ENCODE data around the gene HDLBP.
"Not testable (repeated sequence)": the region's sequence is repeated elsewhere in the genome, so short reads cannot be mapped to it uniquely, and the experiment has no call there.

The HDLBP gene

GRCh38 chr2:241207151-241207550 is 108.3 kb downstream of the HDLBP start:
- DNase-seq, result no peak

GRCh38 chr2:241205086-241205485 is 110.4 kb downstream of the HDLBP start:
- no peak for DNase-seq

DNA sequence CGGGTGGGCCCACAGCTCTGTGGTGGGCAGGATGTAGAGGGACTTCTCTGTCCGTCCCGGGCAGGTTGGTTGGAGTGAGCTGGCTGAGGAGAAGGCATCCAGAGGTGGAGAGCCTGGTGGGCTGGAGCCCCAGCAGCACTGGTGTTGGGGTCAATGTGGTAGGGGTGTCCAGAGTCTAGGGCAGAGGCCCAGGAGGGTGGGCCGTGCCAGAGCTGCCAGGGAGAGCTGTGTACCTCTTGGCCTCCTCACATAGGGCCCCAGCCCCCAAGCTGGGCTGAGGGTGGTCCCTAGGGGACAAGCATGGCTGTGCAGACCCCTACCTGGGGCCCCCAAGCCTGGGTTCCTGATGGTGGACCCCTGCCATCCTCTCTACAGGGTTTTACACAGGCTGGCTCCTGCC is 111.0 kb downstream of the HDLBP start:
- DNase-seq, result no peak

DNA sequence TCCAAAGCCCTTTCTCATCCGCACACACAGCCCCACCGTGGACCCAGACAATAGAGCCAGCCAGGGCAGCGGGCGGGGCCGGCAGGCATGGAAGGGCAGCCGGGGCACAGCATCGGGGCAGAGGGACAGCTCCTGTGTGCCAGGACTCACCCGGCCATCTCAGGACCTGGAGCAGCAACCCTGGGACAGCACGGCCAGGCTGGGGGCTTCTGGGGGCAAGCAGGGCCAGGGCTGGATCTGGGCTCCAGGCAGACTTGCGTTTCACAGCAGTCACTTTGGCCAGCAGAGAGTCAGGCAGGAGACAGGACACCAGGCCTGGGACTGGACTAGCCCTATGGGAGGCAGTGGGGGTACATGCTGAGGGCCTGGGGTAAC is 111.5 kb downstream of the HDLBP start:
- no peak for DNase-seq

DNA sequence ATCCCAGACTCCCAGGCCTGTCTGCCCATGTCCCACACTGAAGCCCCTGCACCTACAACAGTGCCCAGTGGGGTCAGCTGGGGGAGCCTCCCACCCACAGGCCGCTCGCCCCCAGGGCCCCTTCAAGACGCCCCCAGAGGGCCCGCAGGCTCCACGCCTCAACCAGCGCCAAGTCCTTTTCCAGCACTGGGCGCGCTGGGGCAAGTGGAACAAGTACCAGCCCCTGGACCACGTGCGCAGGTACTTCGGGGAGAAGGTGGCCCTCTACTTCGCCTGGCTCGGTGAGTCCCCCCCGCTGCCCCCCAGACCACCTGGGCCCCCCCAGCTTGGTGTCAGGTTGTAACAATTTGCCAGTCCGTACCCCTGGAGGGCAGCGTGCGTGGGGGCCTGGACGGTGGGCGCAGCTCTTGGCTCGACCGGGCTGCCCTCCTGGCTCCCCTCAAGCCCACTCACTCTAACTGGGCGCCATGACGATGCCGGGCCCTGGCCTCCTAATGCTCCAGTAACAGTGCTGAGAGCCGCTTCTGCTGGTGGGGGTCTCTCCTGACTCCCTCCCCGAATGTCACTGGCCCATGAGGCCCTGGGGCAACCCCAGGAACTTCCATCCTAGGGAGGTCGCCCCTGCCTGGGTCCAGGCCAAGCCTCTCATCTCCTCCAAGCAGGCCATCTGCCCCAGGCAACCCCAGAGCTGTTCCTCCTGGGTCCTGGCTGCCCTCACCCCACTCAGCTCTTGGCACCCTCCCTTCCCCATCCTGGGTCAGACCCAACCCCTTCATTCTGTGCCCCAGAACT is 112.1 kb downstream of the HDLBP start:
- no peak for DNase-seq

- no peak for DNase-seq
Measured at GRCh38 chr2:241202681-241203080, 112.8 kb downstream of the HDLBP start.

- DNase-seq, result no peak
Measured at GRCh38 chr2:241202268-241202585, 113.2 kb downstream of the HDLBP start.

DNA sequence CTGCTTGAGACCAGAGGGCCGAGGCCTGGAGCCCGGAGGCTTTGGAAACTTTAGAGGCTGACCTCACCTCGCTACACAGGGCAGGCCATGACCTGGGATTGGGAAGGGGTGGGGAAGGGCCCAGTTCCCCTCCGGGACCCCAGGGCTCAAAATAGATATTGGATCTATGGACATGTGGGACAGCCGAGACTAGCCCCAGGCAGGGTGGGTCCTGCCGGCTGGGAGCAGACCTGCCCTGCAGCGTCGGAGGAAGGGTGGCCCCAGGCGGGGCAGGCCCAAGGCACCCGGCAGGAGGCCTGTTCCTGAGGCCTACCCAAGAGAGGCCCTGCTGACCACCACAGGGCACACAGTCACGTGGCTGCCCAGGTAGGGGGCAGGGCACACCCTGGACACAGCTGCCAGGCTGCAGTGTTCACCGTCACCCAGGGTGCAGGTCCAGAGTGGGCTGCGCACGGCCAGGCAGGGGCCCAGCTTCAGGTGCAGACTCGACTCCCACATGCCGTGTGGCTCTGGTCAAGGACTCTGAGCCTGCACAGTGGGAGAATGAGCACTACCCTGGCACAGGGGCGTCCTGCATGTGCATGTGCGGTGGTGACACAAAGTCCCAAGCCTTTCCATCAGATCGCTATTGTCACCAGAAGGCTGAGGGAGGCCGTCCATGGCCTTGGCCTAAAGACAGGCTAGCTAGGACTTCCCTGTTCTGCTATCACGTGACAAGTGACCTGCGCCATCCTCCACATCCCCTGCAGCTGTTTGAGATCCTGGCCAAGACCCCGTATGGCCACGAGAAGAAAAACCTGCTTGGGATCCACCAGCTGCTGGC is 113.8 kb downstream of the HDLBP start:
- DNase-seq, result no peak

DNA sequence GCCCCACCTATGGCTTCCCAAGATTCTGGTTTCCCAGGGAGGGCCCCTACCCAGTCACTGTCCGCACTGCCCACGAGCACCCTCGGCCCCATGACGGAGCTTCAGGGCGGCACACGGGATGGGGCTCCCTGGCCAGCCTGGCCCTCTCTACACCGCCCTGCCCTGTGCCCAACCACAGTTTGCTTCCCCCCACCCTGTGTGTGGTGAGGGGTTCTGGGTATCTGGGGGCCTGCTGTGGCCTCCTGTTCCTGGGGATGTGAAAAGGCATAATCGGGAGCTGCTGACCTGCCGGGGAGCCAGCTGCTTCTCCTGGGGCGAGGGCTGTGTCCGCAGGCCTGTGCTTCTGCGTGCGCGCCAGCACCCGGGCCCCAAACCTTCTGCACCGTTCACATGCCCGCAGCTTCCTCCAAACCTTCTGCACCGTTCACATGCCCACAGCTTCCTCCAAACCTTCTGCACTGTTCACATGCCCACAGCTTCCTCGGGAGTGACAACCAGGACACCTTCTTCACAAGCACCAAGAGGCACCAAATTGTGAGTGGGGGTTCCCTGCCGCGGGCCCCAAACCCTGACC is 114.6 kb downstream of the HDLBP start:
- DNase-seq, result no peak

DNA sequence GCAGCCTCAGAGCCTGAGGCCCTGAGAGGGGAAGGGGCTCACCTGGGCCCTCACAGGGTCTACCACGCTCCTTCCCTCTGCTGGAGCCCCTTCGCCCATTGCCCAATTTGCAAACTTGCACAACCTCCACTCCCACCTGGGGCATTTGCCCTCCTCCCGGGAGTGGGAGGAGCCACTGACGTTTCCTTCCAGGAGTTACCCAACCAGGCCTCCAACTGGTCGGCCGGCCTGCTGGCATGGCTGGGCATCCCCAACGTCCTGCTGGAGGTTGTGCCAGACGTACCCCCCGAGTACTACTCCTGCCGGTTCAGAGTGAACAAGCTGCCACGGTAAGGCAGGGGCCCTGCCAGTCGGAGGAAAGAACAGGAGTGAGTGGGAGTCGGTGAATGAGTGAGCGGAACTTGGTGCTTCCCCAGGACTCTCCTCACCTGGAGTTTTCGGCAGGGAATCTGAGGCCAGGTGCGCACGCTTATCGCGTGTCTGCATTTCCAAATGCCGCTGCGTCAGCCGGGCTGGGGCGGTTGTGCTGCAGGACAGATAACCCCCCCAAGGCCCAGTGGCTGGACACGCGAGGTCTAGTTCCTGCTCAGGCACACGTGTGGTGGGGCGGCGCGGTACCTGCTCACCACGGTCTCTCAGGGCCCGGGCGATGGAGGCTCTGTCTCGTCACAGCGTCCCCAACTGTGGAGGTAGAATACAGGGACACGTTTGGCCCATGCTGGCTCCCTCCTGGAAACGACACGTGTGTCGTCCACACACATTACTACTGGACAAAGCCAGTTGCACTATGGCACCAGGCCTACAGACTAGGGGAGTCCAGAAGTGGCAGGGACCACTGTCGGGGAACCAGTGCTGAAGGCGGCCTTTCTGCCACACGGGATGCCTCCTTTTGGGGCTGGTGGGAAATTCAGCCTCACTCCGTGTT is 115.3 kb downstream of the HDLBP start:
- DNase-seq, result no peak

DNA sequence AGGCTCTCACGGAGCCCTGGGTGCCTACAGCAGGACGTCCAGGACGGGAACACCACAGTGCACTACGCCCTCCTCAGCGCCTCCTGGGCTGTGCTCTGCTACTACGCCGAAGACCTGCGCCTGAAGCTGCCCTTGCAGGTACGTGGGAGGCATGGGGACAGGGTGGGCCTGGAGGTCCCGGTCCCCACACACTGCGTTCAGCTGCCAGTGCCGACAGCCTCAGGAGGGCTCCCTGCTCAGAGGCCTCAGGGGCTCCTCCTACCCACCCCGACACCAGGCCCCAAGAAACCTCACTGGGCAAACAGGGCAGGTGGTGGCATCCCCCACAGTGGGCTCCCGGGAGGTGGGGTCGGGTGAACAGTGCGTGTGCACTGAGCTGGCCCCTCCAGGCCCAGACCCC is 116.2 kb downstream of the HDLBP start:
- no peak for DNase-seq

GRCh38 chr2:241198381-241199279 is 116.8 kb downstream of the HDLBP start:
- DNase-seq, result no peak

DNA sequence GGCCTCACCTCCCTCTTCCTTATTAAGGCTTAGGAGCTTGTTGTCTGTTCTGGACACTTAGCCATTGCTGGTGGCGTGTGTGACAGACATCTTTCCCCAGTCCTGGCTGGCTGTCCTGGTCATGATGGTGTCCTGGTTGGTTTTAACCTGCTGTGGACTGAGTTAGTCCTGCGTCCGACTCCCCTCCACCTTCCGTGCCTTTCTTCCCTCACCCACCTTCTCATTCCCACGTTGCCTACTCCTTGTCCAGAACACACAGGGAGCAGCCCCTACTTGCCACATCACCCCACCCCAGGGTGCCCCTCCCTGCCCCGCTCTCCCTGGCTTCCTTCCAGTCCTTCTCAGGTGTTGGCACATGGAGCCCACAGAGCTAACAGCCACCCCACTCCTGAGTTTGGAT is 117.5 kb downstream of the HDLBP start:
- no peak for DNase-seq

DNA sequence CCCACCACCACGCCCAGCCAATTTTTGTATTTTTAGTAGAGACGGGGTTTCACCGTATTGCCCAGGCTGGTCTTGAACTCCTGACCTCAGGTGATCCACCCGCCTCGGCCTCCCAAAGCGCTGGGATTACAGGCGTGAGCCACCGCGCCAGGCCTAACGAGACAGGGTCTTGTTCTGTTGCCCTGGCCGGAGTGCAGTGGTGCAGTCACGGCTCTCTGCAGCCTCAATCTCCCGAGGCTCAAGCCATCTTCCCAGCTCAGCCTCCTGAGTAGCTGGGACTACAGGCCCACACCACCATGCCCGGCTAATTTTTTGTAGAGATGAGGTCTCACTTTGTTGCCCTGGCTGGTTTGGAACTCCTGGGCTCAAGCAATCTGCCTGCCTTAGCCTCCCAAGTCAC is 118.2 kb downstream of the HDLBP start:
- DNase-seq, result not testable (repeated sequence)

- no peak for DNase-seq
Measured at GRCh38 chr2:241195506-241196130, 119.9 kb downstream of the HDLBP start.

- no peak for DNase-seq
Measured at GRCh38 chr2:241194811-241195210, 120.7 kb downstream of the HDLBP start.

- no peak for DNase-seq
Measured at GRCh38 chr2:241193271-241193670, 122.2 kb downstream of the HDLBP start.

GRCh38 chr2:241191081-241191480 is 124.4 kb downstream of the HDLBP start:
- DNase-seq, result no peak

DNA sequence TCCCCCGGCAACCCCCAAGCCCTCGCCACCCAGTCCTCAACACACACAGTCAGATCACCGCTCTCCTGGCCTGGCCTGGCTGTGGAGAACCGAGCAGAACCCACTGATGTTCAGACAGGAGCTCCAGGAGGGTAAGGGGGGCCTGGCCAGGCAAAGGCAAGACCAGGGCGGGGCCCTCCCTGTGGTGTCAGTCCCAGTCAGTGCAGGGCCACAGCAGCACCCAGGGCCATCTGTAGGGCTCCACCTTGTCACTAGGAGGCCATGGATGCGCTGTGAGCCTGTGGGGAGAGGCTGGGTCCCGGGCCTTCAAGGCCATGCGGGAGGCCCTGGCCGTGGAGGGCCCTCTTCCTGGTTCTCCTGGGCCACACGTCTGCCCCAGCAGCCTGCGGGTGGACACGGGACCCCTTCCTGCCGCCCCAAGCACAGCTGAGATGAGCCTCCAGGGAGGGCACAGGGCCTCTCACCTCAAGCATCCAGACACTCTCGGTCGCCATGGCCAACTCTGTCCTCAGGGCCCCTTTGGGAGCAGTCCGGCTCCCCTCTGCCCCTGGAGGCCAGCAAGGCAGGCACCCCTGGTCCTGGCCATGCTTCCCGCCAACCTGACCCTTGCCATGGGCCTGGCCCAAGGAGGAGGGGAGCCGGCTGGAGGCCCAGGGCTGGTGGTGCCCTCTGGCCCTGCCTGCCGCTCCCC is 125.0 kb downstream of the HDLBP start:
- DNase-seq, result no peak

- DNase-seq, result no peak
Measured at GRCh38 chr2:241189856-241190201, 125.6 kb downstream of the HDLBP start.

All from NCI-H2029 (cell line).